ENCODE data around the gene CCNC.

- TF ChIP-seq NR2C2 (CRISPR knock-in tag; IDR thresholded peaks at IDR 0.05), result no peak
- TF ChIP-seq CTCF (IDR thresholded peaks at IDR 0.05), result no peak
- TF ChIP-seq NFATC4 (CRISPR knock-in tag; IDR thresholded peaks at IDR 0.05), result no peak
- no peak for TF ChIP-seq MAX (CRISPR knock-in tag; IDR thresholded peaks at IDR 0.05)
- no peak for TF ChIP-seq USF2 (CRISPR knock-in tag; IDR thresholded peaks at IDR 0.05)
- TF ChIP-seq TEAD1 (CRISPR knock-in tag; IDR thresholded peaks at IDR 0.05), result no peak
- TF ChIP-seq, protein P1, sequence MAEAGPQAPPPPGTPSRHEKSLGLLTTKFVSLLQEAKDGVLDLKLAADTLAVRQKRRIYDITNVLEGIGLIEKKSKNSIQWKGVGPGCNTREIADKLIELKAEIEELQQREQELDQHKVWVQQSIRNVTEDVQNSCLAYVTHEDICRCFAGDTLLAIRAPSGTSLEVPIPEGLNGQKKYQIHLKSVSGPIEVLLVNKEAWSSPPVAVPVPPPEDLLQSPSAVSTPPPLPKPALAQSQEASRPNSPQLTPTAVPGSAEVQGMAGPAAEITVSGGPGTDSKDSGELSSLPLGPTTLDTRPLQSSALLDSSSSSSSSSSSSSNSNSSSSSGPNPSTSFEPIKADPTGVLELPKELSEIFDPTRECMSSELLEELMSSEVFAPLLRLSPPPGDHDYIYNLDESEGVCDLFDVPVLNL (CRISPR knock-in tag; IDR thresholded peaks at IDR 0.05; ENCODE audit: borderline replicate concordance, low read depth), result no peak
- TF ChIP-seq SMAD3 (CRISPR knock-in tag; IDR thresholded peaks at IDR 0.05; ENCODE audit: borderline replicate concordance), result no peak
- no peak for TF ChIP-seq MLX (CRISPR knock-in tag; IDR thresholded peaks at IDR 0.05)
- TF ChIP-seq E2F1 (CRISPR knock-in tag; IDR thresholded peaks at IDR 0.05), result no peak
- TF ChIP-seq, protein P2, sequence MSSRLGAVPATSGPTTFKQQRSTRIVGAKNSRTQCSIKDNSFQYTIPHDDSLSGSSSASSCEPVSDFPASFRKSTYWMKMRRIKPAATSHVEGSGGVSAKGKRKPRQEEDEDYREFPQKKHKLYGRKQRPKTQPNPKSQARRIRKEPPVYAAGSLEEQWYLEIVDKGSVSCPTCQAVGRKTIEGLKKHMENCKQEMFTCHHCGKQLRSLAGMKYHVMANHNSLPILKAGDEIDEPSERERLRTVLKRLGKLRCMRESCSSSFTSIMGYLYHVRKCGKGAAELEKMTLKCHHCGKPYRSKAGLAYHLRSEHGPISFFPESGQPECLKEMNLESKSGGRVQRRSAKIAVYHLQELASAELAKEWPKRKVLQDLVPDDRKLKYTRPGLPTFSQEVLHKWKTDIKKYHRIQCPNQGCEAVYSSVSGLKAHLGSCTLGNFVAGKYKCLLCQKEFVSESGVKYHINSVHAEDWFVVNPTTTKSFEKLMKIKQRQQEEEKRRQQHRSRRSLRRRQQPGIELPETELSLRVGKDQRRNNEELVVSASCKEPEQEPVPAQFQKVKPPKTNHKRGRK (CRISPR knock-in tag; IDR thresholded peaks at IDR 0.05; ENCODE audit: borderline replicate concordance), result no peak
- TF ChIP-seq AR (CRISPR knock-in tag; IDR thresholded peaks at IDR 0.05), result no peak
Observed at GRCh38 chr6:99498421-99498820, 70.0 kb downstream of the CCNC start.
